HepG2 (cell line): ENCODE results near the gene KLHL36. TPM values are rescaled to one million over a fixed set of nuclear protein-coding genes. Genes with fewer than 3 reads are reported as not detected.

ENCODE experiments used
- ATAC-seq: fragments of 200-7000 bp; cut with Tn5 transposase; 3 replicates; pipeline ENCODE4 v1.9.1; 2020; ENCODE audit warnings: mild to moderate bottlenecking, moderate library complexity
- BruUV-seq: library from RNA; stranded (reverse); fragments of 400-500 nt; replicated peaks from 2 replicates; lab custom pipeline; 2021; lab: Mats Ljungman, UMichigan
- CTCF ChIA-PET: fragments of 300-600 bp; formaldehyde crosslinking; extraction: SDS; loops from one replicate; lab custom pipeline; 2021; ENCODE audit warnings: low total read pairs, inconsistent platforms, low intra/inter-chr PET ratio; lab: Yijun Ruan, JAX
- POLR2A ChIA-PET: fragments of 350-600 bp; sonication (Branson Sonifier 250); formaldehyde crosslinking; loops from one replicate; lab custom pipeline; 2020; ENCODE audit warnings: antibody characterized with exemption, inconsistent platforms; lab: Yijun Ruan, JAX
- DNase-seq: peaks from one replicate; pipeline ENCODE4 v3.0.0-alpha.2; 2015; ENCODE audit warnings: low spot score
- FAIRE-seq: peaks from 3 replicates; lab custom pipeline; 2011; peaks lifted over from hg19 to GRCh38; lab: Jason Lieb, UNC
- H2AFZ ChIP-seq: one replicate; pipeline ENCODE4 v1.6.1; 2011; ENCODE audit warnings: low read length, inconsistent platforms
- H3K27ac ChIP-seq: fragments of 300-600 bp; 3 replicates; pipeline ENCODE4 v1.8.0; 2011; ENCODE audit warnings: mixed run types, mild to moderate bottlenecking, mixed read lengths, low read length, inconsistent platforms; ENCODE audit not compliant: insufficient read depth; ENCODE audit errors: extremely low read length
- H3K27me3 ChIP-seq, 2 experiments: fragments of 200-600 bp in 1 of 2; 2 replicates in 1 of 2; 3 replicates in 1 of 2; pipeline versions ENCODE4 v1.6.0 to v1.8.0; 2011; ENCODE audit warnings: low read length in 2 of 2, mild to moderate bottlenecking in 2 of 2, moderate library complexity in 2 of 2, inconsistent platforms in 1 of 2; ENCODE audit not compliant: insufficient read depth in 2 of 2, control insufficient read depth in 1 of 2
- H3K36me3 ChIP-seq, 2 experiments: fragments of 200-600 bp in 1 of 2; replicated peaks in 1 of 2; 2 replicates in 1 of 2; 3 replicates in 1 of 2; pipeline versions ENCODE4 v1.5.1 to v1.8.0; 2011; ENCODE audit warnings: low read length in 2 of 2, inconsistent platforms in 1 of 2; ENCODE audit not compliant: insufficient read depth in 2 of 2, control insufficient read depth in 1 of 2
- H3K4me1 ChIP-seq: 2 replicates; pipeline ENCODE4 v1.5.1; 2012; ENCODE audit warnings: low read length, inconsistent platforms; ENCODE audit not compliant: insufficient read depth
- H3K4me2 ChIP-seq: 2 replicates; pipeline ENCODE4 v1.6.0; 2011; ENCODE audit warnings: low read depth, low read length, inconsistent platforms
- H3K4me3 ChIP-seq, 3 experiments: fragments of 200-600 bp in 1 of 3; sonication (generic), shearing (Covaris generic) in 1 of 3; replicated peaks in 1 of 3; 2 replicates each; pipeline ENCODE4 v1.5.1; 2011 to 2016; ENCODE audit warnings: low read length in 3 of 3, inconsistent platforms in 2 of 3, low read depth in 2 of 3, mild to moderate bottlenecking in 2 of 3, control low read depth in 1 of 3, mixed read lengths in 1 of 3; ENCODE audit not compliant: insufficient read depth in 1 of 3
- H3K79me2 ChIP-seq: one replicate; pipeline ENCODE4 v1.6.1; 2011; ENCODE audit warnings: low read length, inconsistent platforms; ENCODE audit not compliant: insufficient read depth
- H3K9ac ChIP-seq: 2 replicates; pipeline ENCODE4 v1.6.0; 2011; ENCODE audit warnings: mild to moderate bottlenecking, low read depth, low read length, inconsistent platforms; ENCODE audit not compliant: insufficient read depth
- H3K9me3 ChIP-seq: 2 replicates; pipeline ENCODE4 v1.5.1; 2012; ENCODE audit warnings: mild to moderate bottlenecking, low read length
- H4K20me1 ChIP-seq: 2 replicates; pipeline ENCODE4 v1.6.0; 2011; ENCODE audit warnings: inconsistent platforms, mild to moderate bottlenecking, low read length, moderate library complexity; ENCODE audit not compliant: insufficient read depth
- ASH2L ChIP-seq: fragments of 300-600, 200-600 bp; sonication (generic); IDR thresholded peaks from 2 replicates; pipeline ENCODE4 v1.7.0; 2017; ENCODE audit warnings: low read depth, mild to moderate bottlenecking, moderate library complexity, mixed read lengths, low read length; ENCODE audit not compliant: insufficient read length
- CHCHD3 ChIP-seq: sonication (generic); formaldehyde crosslinking; IDR thresholded peaks from 2 replicates; pipeline ENCODE4 v1.8.0; 2022; ENCODE audit warnings: mild to moderate bottlenecking, missing genetic modification reagents, moderate library complexity
- HNF4G ChIP-seq, 2 experiments: sonication (generic) in 1 of 2; formaldehyde crosslinking in 1 of 2; IDR thresholded peaks; 2 replicates each; pipeline versions ENCODE4 v1.4.0 to v1.6.1; 2011 to 2020; ENCODE audit warnings: borderline replicate concordance in 2 of 2, low read depth in 2 of 2, mild to moderate bottlenecking in 2 of 2, low read length in 1 of 2, missing genetic modification reagents in 1 of 2, moderate library complexity in 1 of 2
- MAFK ChIP-seq, 2 experiments: IDR thresholded peaks in 1 of 2; conservative IDR thresholded peaks in 1 of 2; 2 replicates each; pipeline ENCODE4 v1.6.1; 2011; ENCODE audit warnings: improper control_type of control experiment in 2 of 2, low read length in 2 of 2
- NCOA1 ChIP-seq: sonication (generic); formaldehyde crosslinking; IDR thresholded peaks from 2 replicates; pipeline ENCODE4 v1.9.0; 2021; ENCODE audit warnings: missing genetic modification reagents
- NR2C2 ChIP-seq: sonication (generic); formaldehyde crosslinking; IDR thresholded peaks from 2 replicates; pipeline ENCODE4 v1.4.0; 2020; ENCODE audit warnings: missing genetic modification reagents, mild to moderate bottlenecking, moderate library complexity, borderline replicate concordance
- RELA ChIP-seq: sonication (generic); formaldehyde crosslinking; IDR thresholded peaks from 2 replicates; pipeline ENCODE4 v1.4.0; 2020; ENCODE audit warnings: missing genetic modification reagents
- SMYD3 ChIP-seq: sonication (generic); formaldehyde crosslinking; IDR thresholded peaks from 2 replicates; pipeline ENCODE4 v1.8.1; 2023; ENCODE audit warnings: mild to moderate bottlenecking, missing genetic modification reagents
- SYNCRIP ChIP-seq: fragments of 200-400 bp; formaldehyde crosslinking; IDR thresholded peaks from 2 replicates; pipeline ENCODE4 v1.6.1; 2018; ENCODE audit warnings: mild to moderate bottlenecking, low read depth, low read length; ENCODE audit not compliant: insufficient read depth
- TOPORS ChIP-seq: sonication (generic); formaldehyde crosslinking; IDR thresholded peaks from 2 replicates; pipeline ENCODE4 v1.8.0; 2023; ENCODE audit warnings: mild to moderate bottlenecking, missing genetic modification reagents
- ZFP1 ChIP-seq: IDR thresholded peaks from 2 replicates; pipeline ENCODE4 v1.6.1; 2016
- ZNF564 ChIP-seq: sonication (generic); formaldehyde crosslinking; IDR thresholded peaks from 2 replicates; pipeline ENCODE4 v1.8.1; 2023; ENCODE audit warnings: mild to moderate bottlenecking, missing genetic modification reagents
- WGBS: methylation state at CpG from one replicate; pipeline ENCODE4 v1.1.6; 2017; ENCODE audit warnings: low lambda C conversion rate; 5-methylcytosine and 5-hydroxymethylcytosine counted together
- in situ Hi-C: cut with HindIII; loops from 2 replicates; pipeline ENCODE4 v1.10.0; 2017; ENCODE audit warnings: low pct_unique_long_range_greater_than_20kb; ENCODE audit not compliant: extremely low pct_ligation_motif_present
- intact Hi-C: fragments of 100-400 bp; cut with micrococcal nuclease; formaldehyde crosslinking; loops from one replicate; pipeline ENCODE4 v1.10.0; 2022; ENCODE audit not compliant: unreplicated experiment
- polyA plus RNA-seq, 8 experiments: library from polyadenylated mRNA; depleted of rRNA in 3 of 8; stranded (reverse) in 7 of 8; unstranded in 1 of 8; fragments of >200 nt; fragmentation: Illumina TruSeq in 4 of 8; extraction: Trizol in 4 of 8; gene quantifications; 2 replicates each; pipeline versions ENCODE4 v1.2.1 to v1.2.3, GENCODE V29; 2011 to 2016; ENCODE audit warnings: low read depth in 4 of 8, missing spikeins in 1 of 8, mixed read lengths in 1 of 8; ENCODE audit not compliant: insufficient read depth in 1 of 8
- total RNA-seq, 5 experiments: library from RNA; depleted of rRNA; stranded (reverse); fragments of >200 nt; fragmentation: Illumina TruSeq; extraction: Trizol; gene quantifications; 2 replicates each; pipeline ENCODE4 v1.2.3, GENCODE V29; 2016; ENCODE audit warnings: low read depth in 1 of 5
- TF ChIP-seq, protein P1 (sequence below): sonication (generic); formaldehyde crosslinking; IDR thresholded peaks from 2 replicates; pipeline ENCODE4 v1.5.0; 2020; ENCODE audit warnings: mild to moderate bottlenecking, missing genetic modification reagents, borderline replicate concordance

KLHL36 gene
- total and polyA plus RNA-seq, 2 of the 13 experiments (the other 11 are each of a cell fraction or from before 2014, with no cell fraction given), result 24.3 to 26.0 TPM

DNA sequence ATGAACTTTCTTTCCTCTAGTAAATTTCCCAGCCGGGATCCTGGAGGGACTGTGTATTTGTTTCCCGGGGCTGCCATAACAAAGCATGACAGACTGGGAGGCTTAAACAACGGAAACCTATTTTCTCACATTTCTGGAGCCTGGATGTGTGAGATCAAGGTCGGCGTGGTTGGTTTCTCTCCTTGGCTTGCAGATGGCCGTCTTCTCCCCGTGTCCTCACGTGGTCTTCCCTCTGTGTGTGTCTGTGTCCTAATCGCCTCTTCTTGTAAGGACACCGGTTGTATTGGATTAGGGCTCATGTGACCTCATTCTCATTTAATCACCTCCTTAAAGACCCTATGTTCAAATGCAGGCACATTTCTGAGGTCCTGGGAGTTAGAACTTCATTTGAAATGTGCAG is 29.5 kb downstream of the KLHL36 start:
- no peak overlapping the region for H3K9ac ChIP-seq
- in situ Hi-C loops, result no loop called here
- POLR2A ChIA-PET, result no interaction called here
- no peak for ATAC-seq
- FAIRE-seq, result no peak
- WGBS, result 70% methylated on average over 10 of the region's 10 CpGs
- CTCF ChIA-PET, result no interaction called here
- H3K4me1 ChIP-seq, result peaks cover 29% of the 10 kb centered on the region
- peaks cover 0 to 42% of the 10 kb centered on the region in 2 experiments; a peak in 2 of 5 replicates for H3K27me3 ChIP-seq
- H2AFZ ChIP-seq, result no peak overlapping the region
- H3K4me3 ChIP-seq, result no peak overlapping the region
- no peak overlapping the region for H3K27ac ChIP-seq
- no peaks in the 10 kb centered on the region for H3K79me2 ChIP-seq
- peak overlapping the region; percentile 77 for H3K4me2 ChIP-seq
- intact Hi-C loops, result no loop called here
- no peak for TF ChIP-seq RELA (CRISPR knock-in tag)
- no peak for TF ChIP-seq CHCHD3 (CRISPR knock-in tag)
- no peak for TF ChIP-seq SYNCRIP
- TF ChIP-seq NR2C2, result no peak
- TF ChIP-seq NCOA1 (CRISPR knock-in tag), result no peak
- no peak for TF ChIP-seq ZNF564 (CRISPR knock-in tag)
- no peak for TF ChIP-seq HNF4G (IDR thresholded peaks at IDR 0.05; ENCODE audit: borderline replicate concordance, low read depth, low read length)
- TF ChIP-seq HNF4G (CRISPR knock-in tag; IDR thresholded peaks at IDR 0.05; ENCODE audit: borderline replicate concordance, low read depth), result no peak
- TF ChIP-seq SMYD3, result no peak
- TF ChIP-seq, protein P1, sequence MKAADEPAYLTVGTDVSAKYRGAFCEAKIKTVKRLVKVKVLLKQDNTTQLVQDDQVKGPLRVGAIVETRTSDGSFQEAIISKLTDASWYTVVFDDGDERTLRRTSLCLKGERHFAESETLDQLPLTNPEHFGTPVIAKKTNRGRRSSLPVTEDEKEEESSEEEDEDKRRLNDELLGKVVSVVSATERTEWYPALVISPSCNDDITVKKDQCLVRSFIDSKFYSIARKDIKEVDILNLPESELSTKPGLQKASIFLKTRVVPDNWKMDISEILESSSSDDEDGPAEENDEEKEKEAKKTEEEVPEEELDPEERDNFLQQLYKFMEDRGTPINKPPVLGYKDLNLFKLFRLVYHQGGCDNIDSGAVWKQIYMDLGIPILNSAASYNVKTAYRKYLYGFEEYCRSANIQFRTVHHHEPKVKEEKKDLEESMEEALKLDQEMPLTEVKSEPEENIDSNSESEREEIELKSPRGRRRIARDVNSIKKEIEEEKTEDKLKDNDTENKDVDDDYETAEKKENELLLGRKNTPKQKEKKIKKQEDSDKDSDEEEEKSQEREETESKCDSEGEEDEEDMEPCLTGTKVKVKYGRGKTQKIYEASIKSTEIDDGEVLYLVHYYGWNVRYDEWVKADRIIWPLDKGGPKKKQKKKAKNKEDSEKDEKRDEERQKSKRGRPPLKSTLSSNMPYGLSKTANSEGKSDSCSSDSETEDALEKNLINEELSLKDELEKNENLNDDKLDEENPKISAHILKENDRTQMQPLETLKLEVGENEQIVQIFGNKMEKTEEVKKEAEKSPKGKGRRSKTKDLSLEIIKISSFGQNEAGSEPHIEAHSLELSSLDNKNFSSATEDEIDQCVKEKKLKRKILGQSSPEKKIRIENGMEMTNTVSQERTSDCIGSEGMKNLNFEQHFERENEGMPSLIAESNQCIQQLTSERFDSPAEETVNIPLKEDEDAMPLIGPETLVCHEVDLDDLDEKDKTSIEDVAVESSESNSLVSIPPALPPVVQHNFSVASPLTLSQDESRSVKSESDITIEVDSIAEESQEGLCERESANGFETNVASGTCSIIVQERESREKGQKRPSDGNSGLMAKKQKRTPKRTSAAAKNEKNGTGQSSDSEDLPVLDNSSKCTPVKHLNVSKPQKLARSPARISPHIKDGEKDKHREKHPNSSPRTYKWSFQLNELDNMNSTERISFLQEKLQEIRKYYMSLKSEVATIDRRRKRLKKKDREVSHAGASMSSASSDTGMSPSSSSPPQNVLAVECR (CRISPR knock-in tag), result no peak
- TF ChIP-seq MAFK (conservative IDR thresholded peaks at IDR 0.05 in 1 of 2, IDR thresholded peaks at IDR 0.05 in 1 of 2; ENCODE audit: low read length in 2 of 2), result no peak
- TF ChIP-seq TOPORS (CRISPR knock-in tag), result no peak
- no peak for TF ChIP-seq ZFP1 (CRISPR knock-in tag)
- no peak for TF ChIP-seq ASH2L
- TF ChIP-seq, all 625 proteins: peak for 0
- no peaks in the 10 kb centered on the region for H3K9me3 ChIP-seq
- H3K36me3 ChIP-seq, result no peaks in the 10 kb centered on the region
- H4K20me1 ChIP-seq, result no peaks in the 10 kb centered on the region
- BruUV-seq, result no TSS peak
- no peak for DNase-seq
